OCI-LY7 (cell line): ENCODE measurements around the gene TOR1A. TPM values are rescaled to one million over a fixed set of nuclear protein-coding genes. Genes with fewer than 3 reads are reported as not detected.

Experiments used
- BruUV-seq: library from RNA; stranded (reverse); fragments of 400-500 nt; replicated peaks from 2 replicates; lab custom pipeline; 2021; lab: Mats Ljungman, UMichigan
- CTCF ChIA-PET: fragments of 300-600 bp; sonication (Branson Sonifier 250); formaldehyde crosslinking; loops from one replicate; lab custom pipeline; 2022; ENCODE audit warnings: antibody characterized with exemption; ENCODE audit not compliant: unreplicated experiment; lab: Charles Lee
- POLR2A ChIA-PET: fragments of 300-600 bp; sonication (Branson Sonifier 250); formaldehyde crosslinking; loops from one replicate; lab custom pipeline; 2022; ENCODE audit warnings: antibody characterized with exemption; lab: Charles Lee
- DNase-seq: peaks from one replicate; pipeline ENCODE4 v3.0.0-alpha.2; 2015; ENCODE audit warnings: low spot score
- H2AFZ ChIP-seq: fragments of 200-600 bp; sonication (generic), shearing (Covaris generic); 2 replicates; pipeline ENCODE4 v1.6.1; 2014; ENCODE audit warnings: mild to moderate bottlenecking, antibody characterized with exemption, low read length, moderate library complexity
- H3K27ac ChIP-seq: fragments of 200-600 bp; sonication (generic); 2 replicates; pipeline ENCODE4 v1.5.1; 2014; ENCODE audit warnings: mixed run types, low read depth, mild to moderate bottlenecking, moderate library complexity, low read length, inconsistent platforms; ENCODE audit not compliant: poor library complexity, severe bottlenecking
- H3K36me3 ChIP-seq: fragments of 200-600 bp; sonication (generic); 2 replicates; pipeline ENCODE4 v1.6.1; 2014; ENCODE audit warnings: mild to moderate bottlenecking, antibody characterized with exemption, low read length, moderate library complexity, mixed read lengths; ENCODE audit not compliant: insufficient read depth
- H3K4me1 ChIP-seq: fragments of 200-600 bp; sonication (generic); 2 replicates; pipeline ENCODE4 v1.5.1; 2014; ENCODE audit warnings: mild to moderate bottlenecking, low read length; ENCODE audit not compliant: insufficient read depth, poor library complexity, severe bottlenecking
- H3K4me2 ChIP-seq: fragments of 200-600 bp; sonication (generic); 2 replicates; pipeline ENCODE4 v1.6.1; 2014; ENCODE audit warnings: mild to moderate bottlenecking, low read length
- H3K4me3 ChIP-seq: fragments of 200-600 bp; sonication (generic); 2 replicates; pipeline ENCODE4 v1.5.1; 2014; ENCODE audit warnings: mild to moderate bottlenecking, low read depth, low read length; ENCODE audit not compliant: poor library complexity, severe bottlenecking
- H3K79me2 ChIP-seq: fragments of 200-600 bp; sonication (generic); 2 replicates; pipeline ENCODE4 v1.6.1; 2016; ENCODE audit warnings: low read depth, mild to moderate bottlenecking, low read length, moderate library complexity, mixed read lengths; ENCODE audit not compliant: insufficient read depth
- H3K9me2 ChIP-seq: fragments of 200-600 bp; sonication (generic); 2 replicates; pipeline ENCODE4 v1.6.1; 2016; ENCODE audit warnings: mild to moderate bottlenecking, low read length, mixed read lengths; ENCODE audit not compliant: insufficient read depth
- H3K9me3 ChIP-seq: fragments of 200-600 bp; sonication (generic); 2 replicates; pipeline ENCODE4 v1.6.1; 2014; ENCODE audit warnings: mild to moderate bottlenecking, mixed run types, low read length, mixed read lengths
- H4K20me1 ChIP-seq: fragments of 200-600 bp; sonication (generic); 2 replicates; pipeline ENCODE4 v1.6.1; 2014; ENCODE audit warnings: mild to moderate bottlenecking, antibody characterized with exemption, low read length, moderate library complexity, mixed read lengths; ENCODE audit not compliant: insufficient read depth
- CTCF ChIP-seq: fragments of 200-600 bp; sonication (generic); conservative IDR thresholded peaks from 2 replicates; pipeline ENCODE4 v1.5.1; 2014; ENCODE audit warnings: mild to moderate bottlenecking, antibody characterized with exemption, low read length, moderate library complexity, mixed read lengths
- EZH2phosphoT487 ChIP-seq: fragments of 200-600 bp; sonication (generic); IDR thresholded peaks from 2 replicates; pipeline ENCODE4 v1.6.1; 2018; ENCODE audit warnings: low read depth, borderline replicate concordance, mild to moderate bottlenecking, mixed run types, antibody characterized with exemption, low read length, moderate library complexity, mixed read lengths
- intact Hi-C: fragments of 100-400 bp; cut with micrococcal nuclease; formaldehyde crosslinking; loops from one replicate; pipeline ENCODE4 v1.10.0; 2022; ENCODE audit not compliant: unreplicated experiment
- total RNA-seq, 2 experiments: library from RNA; depleted of rRNA in 1 of 2; stranded (reverse); fragments of >200 nt in 1 of 2; shearing (Covaris generic) in 1 of 2; gene quantifications; 2 replicates each; pipeline ENCODE4 v1.2.3, GENCODE V29; 2014 to 2022

TOR1A gene
- total RNA-seq, 2 experiments from 2014 or later: 32.7 to 37.0 TPM

- Histone ChIP-seq H2AFZ (no peak overlapping the region), H3K4me1 (peaks cover 1% of the 10 kb centered on the region), H3K4me3 (no peak overlapping the region), H3K79me2 (no peaks in the 10 kb centered on the region), H3K4me2 (no peak overlapping the region), H4K20me1 (no peaks in the 10 kb centered on the region), H3K9me2 (no peaks in the 10 kb centered on the region), H3K9me3 (no peaks in the 10 kb centered on the region), H3K36me3 (peaks cover 9% of the 10 kb centered on the region; the same call in 1 of the 2 replicates), H3K27ac (no peak overlapping the region)
- BruUV-seq: no TSS peak
- intact Hi-C loops: no loop called here
- CTCF ChIA-PET: no interaction called here
- DNase-seq: no peak
- 0 out of 2 replicates have a peak, but pooled peaks have one; percentile 20 for TF ChIP-seq CTCF
- no peak for TF ChIP-seq EZH2phosphoT487
- POLR2A ChIA-PET: interaction anchor here (0.8 kb wide), 1 partner anchor 35 kb away, joined by 3 read pairs; no protein-coding TSS in a partner anchor
Observed at GRCh38 chr9:129868023-129868871, 44.3 kb upstream of the TOR1A start.

DNA sequence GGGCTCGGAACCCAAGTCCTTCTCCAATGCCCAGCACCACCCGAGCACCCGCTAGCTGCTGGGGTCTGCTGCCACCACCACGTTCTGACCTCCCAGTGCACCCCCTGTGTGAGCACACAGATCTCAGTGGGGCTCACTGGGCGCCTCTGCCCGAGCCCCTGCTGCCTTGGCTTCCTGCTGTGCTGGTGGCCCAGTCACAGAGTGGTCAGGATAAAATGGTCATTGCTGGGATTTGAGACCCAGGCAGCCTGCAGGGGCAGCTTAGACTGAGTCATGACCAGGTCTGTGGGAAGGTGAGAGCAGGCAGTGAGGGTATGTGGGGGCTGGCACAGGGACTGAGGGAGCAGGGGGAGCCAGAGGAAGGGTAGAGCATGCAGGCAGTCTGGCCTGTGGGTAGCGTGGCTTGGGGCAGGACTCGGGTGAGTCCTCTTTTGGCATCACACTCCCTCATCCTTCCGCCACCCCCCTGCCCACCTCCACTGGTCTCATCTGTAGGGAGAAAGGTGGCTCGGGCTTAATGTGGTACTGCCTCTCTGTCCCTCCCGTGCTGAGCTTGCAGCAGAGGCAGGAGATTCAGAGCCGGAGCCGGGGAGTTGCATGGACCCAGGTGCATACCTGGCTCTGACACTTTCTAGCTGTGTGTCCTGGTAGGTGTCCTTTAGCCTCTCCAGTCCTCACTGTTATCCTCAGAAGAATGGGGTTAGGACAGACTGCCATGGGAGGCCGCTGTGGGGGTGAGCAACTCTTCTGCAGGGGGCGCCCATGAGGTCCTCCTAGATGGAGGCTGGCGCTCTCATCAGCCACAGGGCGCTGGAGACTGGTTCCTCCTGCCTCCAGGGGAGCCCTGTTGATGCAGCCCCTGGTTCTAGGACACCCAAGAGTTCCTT is 43.4 kb upstream of the TOR1A start:
- Histone ChIP-seq H2AFZ (no peak overlapping the region), H3K79me2 (no peaks in the 10 kb centered on the region), H3K9me3 (no peaks in the 10 kb centered on the region), H3K4me1 (peaks cover 5% of the 10 kb centered on the region), H3K36me3 (peaks cover 10% of the 10 kb centered on the region; the same call in 1 of the 2 replicates), H3K9me2 (no peaks in the 10 kb centered on the region), H4K20me1 (no peaks in the 10 kb centered on the region), H3K4me3 (no peak overlapping the region), H3K27ac (no peak overlapping the region), H3K4me2 (no peak overlapping the region)
- DNase-seq: no peak
- TF ChIP-seq CTCF: peak; percentile 54
- TF ChIP-seq EZH2phosphoT487: no peak
- no TSS peak for BruUV-seq
- intact Hi-C loops: no loop called here
- POLR2A ChIA-PET: interaction anchor here (0.8 kb wide), 1 partner anchor 34 kb away, joined by 3 read pairs; no protein-coding TSS in a partner anchor
- CTCF ChIA-PET: no interaction called here
